Astrocyte (in vitro differentiated cells and primary cell): ENCODE results near the gene DMPK.

Experiments used
- EZH2 ChIP-seq: IDR thresholded peaks from 2 replicates; pipeline ENCODE4 v1.6.1; 2012; ENCODE audit warnings: mild to moderate bottlenecking, low read length, inconsistent platforms; ENCODE audit not compliant: insufficient read depth
- TF ChIP-seq, protein P1 (sequence below): IDR thresholded peaks from 2 replicates; pipeline ENCODE4 v1.5.1; 2011; ENCODE audit warnings: low read depth, mild to moderate bottlenecking, inconsistent platforms, low read length, moderate library complexity; ENCODE audit not compliant: insufficient read depth

DNA sequence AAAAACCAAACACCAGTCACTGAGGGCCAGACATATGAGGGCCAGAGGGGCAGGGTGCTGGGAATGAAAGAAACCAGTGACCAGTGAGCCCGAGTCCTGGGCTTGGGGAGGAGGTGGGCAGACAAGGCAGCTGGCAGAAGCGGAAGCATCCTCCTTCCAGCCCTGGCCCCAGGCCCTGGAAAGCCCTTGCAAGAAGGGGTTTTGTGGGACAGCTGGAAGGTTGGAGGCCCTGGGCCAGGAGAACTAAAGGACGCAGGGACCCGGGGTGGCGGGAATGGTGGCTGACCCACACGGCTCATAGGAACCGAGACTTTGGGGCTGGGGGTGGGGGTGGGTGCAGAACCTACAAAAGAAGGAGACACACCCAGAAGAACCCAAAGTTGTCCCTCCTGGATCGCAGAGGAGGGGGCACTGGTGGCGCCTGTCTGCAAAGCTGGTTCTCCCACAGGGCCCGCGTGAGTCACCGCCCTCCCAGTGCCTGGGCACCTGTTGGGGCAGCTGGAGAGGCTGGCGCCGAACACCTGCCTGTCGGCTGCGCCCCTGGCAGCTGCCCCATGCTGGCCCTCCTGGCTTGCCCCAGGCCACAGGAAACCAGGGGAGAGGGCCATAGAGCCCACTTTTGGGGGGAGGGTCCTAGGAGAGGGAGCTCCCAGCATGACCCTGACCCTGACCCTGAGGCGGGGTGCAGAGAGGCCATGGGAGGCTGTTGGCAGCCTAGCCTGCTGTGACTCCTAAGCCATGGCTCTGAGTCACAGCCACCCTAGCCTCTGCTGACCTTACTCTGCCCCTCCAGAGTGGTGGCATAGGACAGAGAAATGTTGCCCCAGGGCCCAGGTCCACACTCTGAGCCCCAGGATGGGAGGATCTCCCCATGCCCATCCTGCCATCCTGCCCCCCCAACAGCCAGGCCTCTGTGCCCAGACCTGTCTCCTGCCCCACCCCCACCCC, 802 bp downstream of the DMPK start:
- TF ChIP-seq, protein P1, sequence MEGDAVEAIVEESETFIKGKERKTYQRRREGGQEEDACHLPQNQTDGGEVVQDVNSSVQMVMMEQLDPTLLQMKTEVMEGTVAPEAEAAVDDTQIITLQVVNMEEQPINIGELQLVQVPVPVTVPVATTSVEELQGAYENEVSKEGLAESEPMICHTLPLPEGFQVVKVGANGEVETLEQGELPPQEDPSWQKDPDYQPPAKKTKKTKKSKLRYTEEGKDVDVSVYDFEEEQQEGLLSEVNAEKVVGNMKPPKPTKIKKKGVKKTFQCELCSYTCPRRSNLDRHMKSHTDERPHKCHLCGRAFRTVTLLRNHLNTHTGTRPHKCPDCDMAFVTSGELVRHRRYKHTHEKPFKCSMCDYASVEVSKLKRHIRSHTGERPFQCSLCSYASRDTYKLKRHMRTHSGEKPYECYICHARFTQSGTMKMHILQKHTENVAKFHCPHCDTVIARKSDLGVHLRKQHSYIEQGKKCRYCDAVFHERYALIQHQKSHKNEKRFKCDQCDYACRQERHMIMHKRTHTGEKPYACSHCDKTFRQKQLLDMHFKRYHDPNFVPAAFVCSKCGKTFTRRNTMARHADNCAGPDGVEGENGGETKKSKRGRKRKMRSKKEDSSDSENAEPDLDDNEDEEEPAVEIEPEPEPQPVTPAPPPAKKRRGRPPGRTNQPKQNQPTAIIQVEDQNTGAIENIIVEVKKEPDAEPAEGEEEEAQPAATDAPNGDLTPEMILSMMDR, result no peak
- no peak for TF ChIP-seq EZH2
